GM23338 (cell line): ENCODE measurements around the gene INPPL1. TPM values are rescaled to one million over a fixed set of nuclear protein-coding genes. Genes with fewer than 3 reads are reported as not detected.

Experiments
- ATAC-seq: fragments of 200-7000 bp; cut with Tn5 transposase; 3 replicates; pipeline ENCODE4 v1.9.1; 2020
- DNase-seq: peaks from one replicate; pipeline ENCODE4 v3.0.0-alpha.2; 2015; ENCODE audit warnings: low spot score
- H2AFZ ChIP-seq: fragments of 200-600 bp; sonication (generic); 2 replicates; pipeline ENCODE4 v1.8.0; 2016; ENCODE audit warnings: antibody characterized with exemption, mild to moderate bottlenecking, moderate library complexity
- H3F3A ChIP-seq: fragments of 200-600 bp; sonication (generic); replicated peaks from 2 replicates; pipeline ENCODE4 v1.8.0; 2017; ENCODE audit warnings: antibody characterized with exemption, mixed run types, low read depth
- H3K27ac ChIP-seq: fragments of 200-600 bp; sonication (generic); 2 replicates; pipeline ENCODE4 v1.6.1; 2016; ENCODE audit warnings: low read depth
- H3K27me3 ChIP-seq: fragments of 200-600 bp; sonication (generic); 2 replicates; pipeline ENCODE4 v1.8.0; 2016; ENCODE audit warnings: mild to moderate bottlenecking, mixed run types, moderate library complexity; ENCODE audit not compliant: insufficient read depth
- H3K36me3 ChIP-seq: fragments of 200-600 bp; sonication (generic); 2 replicates; pipeline ENCODE4 v1.8.0; 2016; ENCODE audit warnings: mild to moderate bottlenecking; ENCODE audit not compliant: insufficient read depth
- H3K4me1 ChIP-seq: fragments of 200-600 bp; sonication (generic); 2 replicates; pipeline ENCODE4 v1.8.0; 2016; ENCODE audit warnings: mild to moderate bottlenecking, moderate library complexity; ENCODE audit not compliant: insufficient read depth
- H3K4me2 ChIP-seq: fragments of 200-600 bp; sonication (generic); 2 replicates; pipeline ENCODE4 v1.7.1; 2017; ENCODE audit warnings: mixed run types
- H3K4me3 ChIP-seq: fragments of 200-600 bp; sonication (generic); 2 replicates; pipeline ENCODE4 v1.6.1; 2016; ENCODE audit warnings: mixed run types
- H3K79me2 ChIP-seq: fragments of 200-600 bp; sonication (generic); replicated peaks from 2 replicates; pipeline ENCODE4 v1.8.0; 2017; ENCODE audit warnings: mild to moderate bottlenecking; ENCODE audit not compliant: insufficient read depth
- H3K9me2 ChIP-seq: fragments of 200-600 bp; sonication (generic); 2 replicates; pipeline ENCODE4 v1.8.0; 2017; ENCODE audit not compliant: insufficient read depth
- H4K20me1 ChIP-seq: fragments of 200-600 bp; sonication (generic); replicated peaks from 2 replicates; pipeline ENCODE4 v1.8.0; 2017; ENCODE audit warnings: mild to moderate bottlenecking; ENCODE audit not compliant: insufficient read depth
- H3K27ac Mint-ChIP-seq: 2 replicates; pipeline ENCODE4 v1.8.0; 2020; ENCODE audit warnings: inconsistent platforms, mild to moderate bottlenecking, moderate library complexity, mixed read lengths
- H3K27me3 Mint-ChIP-seq: 3 replicates; pipeline ENCODE4 v1.8.0; 2022; ENCODE audit warnings: low read depth, mild to moderate bottlenecking, moderate library complexity, mixed read lengths, inconsistent platforms; ENCODE audit not compliant: insufficient read depth, poor library complexity
- H3K36me3 Mint-ChIP-seq: 3 replicates; pipeline ENCODE4 v1.8.0; 2021; ENCODE audit warnings: low read depth, mild to moderate bottlenecking, inconsistent platforms, moderate library complexity, mixed read lengths
- H3K4me1 Mint-ChIP-seq: 3 replicates; pipeline ENCODE4 v1.8.0; 2020; ENCODE audit warnings: mild to moderate bottlenecking, inconsistent platforms, mixed read lengths
- H3K4me3 Mint-ChIP-seq: 3 replicates; pipeline ENCODE4 v1.8.0; 2021; ENCODE audit warnings: moderate library complexity, mild to moderate bottlenecking, inconsistent platforms, mixed read lengths
- H3K9me3 Mint-ChIP-seq: 3 replicates; pipeline ENCODE4 v1.8.0; 2020; ENCODE audit warnings: moderate library complexity, mild to moderate bottlenecking, inconsistent platforms, mixed read lengths
- CREB1 ChIP-seq: fragments of 250-450 bp; sonication (Bioruptor Pico); IDR thresholded peaks from 2 replicates; pipeline ENCODE4 v1.5.0; 2020; ENCODE audit warnings: low read depth, mild to moderate bottlenecking, moderate library complexity
- CTCF ChIP-seq, 2 experiments: fragments of 200-600 bp in 1 of 2; sonication (generic) in 1 of 2; conservative IDR thresholded peaks; 2 replicates each; pipeline versions ENCODE4 v1.5.1 to v1.6.1; 2016 to 2017; ENCODE audit warnings: antibody characterized with exemption in 2 of 2, low read depth in 2 of 2, mild to moderate bottlenecking in 2 of 2, moderate library complexity in 1 of 2
- EZH2 ChIP-seq: fragments of 200-600 bp; sonication (generic); IDR thresholded peaks from one replicate; pipeline ENCODE4 v1.8.0; 2017; ENCODE audit warnings: antibody characterized with exemption, mild to moderate bottlenecking, low read depth; ENCODE audit not compliant: unreplicated experiment
- EZH2phosphoT487 ChIP-seq: fragments of 200-600 bp; sonication (generic); IDR thresholded peaks from one replicate; pipeline ENCODE4 v1.8.1; 2018; ENCODE audit warnings: antibody characterized with exemption; ENCODE audit not compliant: unreplicated experiment
- JUNB ChIP-seq: IDR thresholded peaks from one replicate; pipeline ENCODE4 v1.6.1; 2016; ENCODE audit warnings: antibody characterized with exemption; ENCODE audit not compliant: unreplicated experiment
- NANOG ChIP-seq: IDR thresholded peaks from 2 replicates; pipeline ENCODE4 v1.6.1; 2016; ENCODE audit warnings: antibody characterized with exemption, borderline replicate concordance
- ZNF114 ChIP-seq: fragments of 250-450 bp; sonication (Bioruptor Pico); IDR thresholded peaks from 2 replicates; pipeline ENCODE4 v1.5.0; 2020; ENCODE audit warnings: mild to moderate bottlenecking, moderate library complexity
- polyA plus RNA-seq: library from polyadenylated mRNA; unstranded; fragments of >200 nt; fragmentation: Nextera tagmentation; extraction: Ambion mirVana; gene quantifications from 2 replicates; pipeline ENCODE4 v1.2.1, GENCODE V29; 2016
- total RNA-seq: library from RNA; depleted of rRNA; stranded (reverse); fragments of >200 nt; shearing (Covaris generic); gene quantifications from 2 replicates; pipeline ENCODE4 v1.2.3, GENCODE V29; 2014
- TF ChIP-seq, protein P1 (sequence below): fragments of 250-450 bp; sonication (Bioruptor Pico); IDR thresholded peaks from 2 replicates; pipeline ENCODE4 v1.5.0; 2020; ENCODE audit warnings: mild to moderate bottlenecking, moderate library complexity
- TF ChIP-seq, protein P2 (sequence below): IDR thresholded peaks from 2 replicates; pipeline ENCODE4 v1.6.1; 2016; ENCODE audit warnings: antibody characterized with exemption

The INPPL1 gene
- total and polyA plus RNA-seq, 2 experiments from 2014 or later = 21.5 to 54.7 TPM

GRCh38 chr11:72228844-72229231 is 4.3 kb downstream of the INPPL1 start:
- H3K9me3 Mint-ChIP-seq = no peaks in the 10 kb centered on the region
- Histone ChIP-seq H3K4me3 (no peak overlapping the region), H3K27ac (no peak overlapping the region), H2AFZ (no peak overlapping the region), H3K9me2 (no peaks in the 10 kb centered on the region), H3K36me3 (no peaks in the 10 kb centered on the region; the same call in 1 of the 2 replicates), H3K4me2 (no peak overlapping the region), H3K4me1 (peaks cover 12% of the 10 kb centered on the region), H3K79me2 (peaks cover 20% of the 10 kb centered on the region), H4K20me1 (peaks cover 12% of the 10 kb centered on the region), H3F3A (no peaks in the 10 kb centered on the region), H3K27me3 (peaks cover 10% of the 10 kb centered on the region; the same call in 1 of the 2 replicates)
- peaks cover 20% of the 10 kb centered on the region for H3K27me3 Mint-ChIP-seq
- H3K4me3 Mint-ChIP-seq = no peak overlapping the region
- ATAC-seq (no peak), DNase-seq (no peak)
- H3K4me1 Mint-ChIP-seq = peaks cover 19% of the 10 kb centered on the region
- no peak overlapping the region for H3K27ac Mint-ChIP-seq
- TF ChIP-seq, protein P1, sequence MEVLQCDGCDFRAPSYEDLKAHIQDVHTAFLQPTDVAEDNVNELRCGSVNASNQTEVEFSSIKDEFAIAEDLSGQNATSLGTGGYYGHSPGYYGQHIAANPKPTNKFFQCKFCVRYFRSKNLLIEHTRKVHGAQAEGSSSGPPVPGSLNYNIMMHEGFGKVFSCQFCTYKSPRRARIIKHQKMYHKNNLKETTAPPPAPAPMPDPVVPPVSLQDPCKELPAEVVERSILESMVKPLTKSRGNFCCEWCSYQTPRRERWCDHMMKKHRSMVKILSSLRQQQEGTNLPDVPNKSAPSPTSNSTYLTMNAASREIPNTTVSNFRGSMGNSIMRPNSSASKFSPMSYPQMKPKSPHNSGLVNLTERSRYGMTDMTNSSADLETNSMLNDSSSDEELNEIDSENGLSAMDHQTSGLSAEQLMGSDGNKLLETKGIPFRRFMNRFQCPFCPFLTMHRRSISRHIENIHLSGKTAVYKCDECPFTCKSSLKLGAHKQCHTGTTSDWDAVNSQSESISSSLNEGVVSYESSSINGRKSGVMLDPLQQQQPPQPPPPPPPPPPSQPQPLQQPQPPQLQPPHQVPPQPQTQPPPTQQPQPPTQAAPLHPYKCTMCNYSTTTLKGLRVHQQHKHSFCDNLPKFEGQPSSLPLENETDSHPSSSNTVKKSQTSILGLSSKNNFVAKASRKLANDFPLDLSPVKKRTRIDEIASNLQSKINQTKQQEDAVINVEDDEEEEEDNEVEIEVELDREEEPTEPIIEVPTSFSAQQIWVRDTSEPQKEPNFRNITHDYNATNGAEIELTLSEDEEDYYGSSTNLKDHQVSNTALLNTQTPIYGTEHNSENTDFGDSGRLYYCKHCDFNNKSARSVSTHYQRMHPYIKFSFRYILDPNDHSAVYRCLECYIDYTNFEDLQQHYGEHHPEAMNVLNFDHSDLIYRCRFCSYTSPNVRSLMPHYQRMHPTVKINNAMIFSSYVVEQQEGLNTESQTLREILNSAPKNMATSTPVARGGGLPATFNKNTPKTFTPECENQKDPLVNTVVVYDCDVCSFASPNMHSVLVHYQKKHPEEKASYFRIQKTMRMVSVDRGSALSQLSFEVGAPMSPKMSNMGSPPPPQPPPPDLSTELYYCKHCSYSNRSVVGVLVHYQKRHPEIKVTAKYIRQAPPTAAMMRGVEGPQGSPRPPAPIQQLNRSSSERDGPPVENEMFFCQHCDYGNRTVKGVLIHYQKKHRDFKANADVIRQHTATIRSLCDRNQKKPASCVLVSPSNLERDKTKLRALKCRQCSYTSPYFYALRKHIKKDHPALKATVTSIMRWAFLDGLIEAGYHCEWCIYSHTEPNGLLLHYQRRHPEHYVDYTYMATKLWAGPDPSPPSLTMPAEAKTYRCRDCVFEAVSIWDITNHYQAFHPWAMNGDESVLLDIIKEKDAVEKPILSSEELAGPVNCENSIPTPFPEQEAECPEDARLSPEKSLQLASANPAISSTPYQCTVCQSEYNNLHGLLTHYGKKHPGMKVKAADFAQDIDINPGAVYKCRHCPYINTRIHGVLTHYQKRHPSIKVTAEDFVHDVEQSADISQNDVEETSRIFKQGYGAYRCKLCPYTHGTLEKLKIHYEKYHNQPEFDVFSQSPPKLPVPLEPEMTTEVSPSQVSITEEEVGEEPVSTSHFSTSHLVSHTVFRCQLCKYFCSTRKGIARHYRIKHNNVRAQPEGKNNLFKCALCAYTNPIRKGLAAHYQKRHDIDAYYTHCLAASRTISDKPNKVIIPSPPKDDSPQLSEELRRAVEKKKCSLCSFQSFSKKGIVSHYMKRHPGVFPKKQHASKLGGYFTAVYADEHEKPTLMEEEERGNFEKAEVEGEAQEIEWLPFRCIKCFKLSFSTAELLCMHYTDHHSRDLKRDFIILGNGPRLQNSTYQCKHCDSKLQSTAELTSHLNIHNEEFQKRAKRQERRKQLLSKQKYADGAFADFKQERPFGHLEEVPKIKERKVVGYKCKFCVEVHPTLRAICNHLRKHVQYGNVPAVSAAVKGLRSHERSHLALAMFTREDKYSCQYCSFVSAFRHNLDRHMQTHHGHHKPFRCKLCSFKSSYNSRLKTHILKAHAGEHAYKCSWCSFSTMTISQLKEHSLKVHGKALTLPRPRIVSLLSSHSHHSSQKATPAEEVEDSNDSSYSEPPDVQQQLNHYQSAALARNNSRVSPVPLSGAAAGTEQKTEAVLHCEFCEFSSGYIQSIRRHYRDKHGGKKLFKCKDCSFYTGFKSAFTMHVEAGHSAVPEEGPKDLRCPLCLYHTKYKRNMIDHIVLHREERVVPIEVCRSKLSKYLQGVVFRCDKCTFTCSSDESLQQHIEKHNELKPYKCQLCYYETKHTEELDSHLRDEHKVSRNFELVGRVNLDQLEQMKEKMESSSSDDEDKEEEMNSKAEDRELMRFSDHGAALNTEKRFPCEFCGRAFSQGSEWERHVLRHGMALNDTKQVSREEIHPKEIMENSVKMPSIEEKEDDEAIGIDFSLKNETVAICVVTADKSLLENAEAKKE (CRISPR knock-in tag) = no peak
- TF ChIP-seq ZNF114 (CRISPR knock-in tag) (no peak), CTCF (conservative IDR thresholded peaks at IDR 0.05; ENCODE audit: low read depth in 2 of 2) (no peak), NANOG (no peak), CREB1 (no peak), EZH2 (no peak), JUNB (no peak), EZH2phosphoT487 (no peak)
- TF ChIP-seq, protein P2, sequence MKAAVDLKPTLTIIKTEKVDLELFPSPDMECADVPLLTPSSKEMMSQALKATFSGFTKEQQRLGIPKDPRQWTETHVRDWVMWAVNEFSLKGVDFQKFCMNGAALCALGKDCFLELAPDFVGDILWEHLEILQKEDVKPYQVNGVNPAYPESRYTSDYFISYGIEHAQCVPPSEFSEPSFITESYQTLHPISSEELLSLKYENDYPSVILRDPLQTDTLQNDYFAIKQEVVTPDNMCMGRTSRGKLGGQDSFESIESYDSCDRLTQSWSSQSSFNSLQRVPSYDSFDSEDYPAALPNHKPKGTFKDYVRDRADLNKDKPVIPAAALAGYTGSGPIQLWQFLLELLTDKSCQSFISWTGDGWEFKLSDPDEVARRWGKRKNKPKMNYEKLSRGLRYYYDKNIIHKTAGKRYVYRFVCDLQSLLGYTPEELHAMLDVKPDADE = no peak
- H3K36me3 Mint-ChIP-seq = peaks cover 52% of the 10 kb centered on the region
